Psoas muscle (tissue), 8 donors: ENCODE data around the gene RGS9BP. TPM values are rescaled to one million over a fixed set of nuclear protein-coding genes. Genes with fewer than 3 reads are reported as not detected.

Experiments
- ATAC-seq, 4 donors: fragments of 200-7000 bp; cut with Tn5 transposase; one replicate each; pipeline ENCODE4 v1.9.1; 2020; ENCODE audit warnings: moderate library complexity in 3 of 4, mild to moderate bottlenecking in 2 of 4
- DNase-seq, 2 donors: peaks; one replicate each; pipeline ENCODE4 v3.0.0-alpha.2; 2020
- H3K27ac ChIP-seq: fragments of 200-600 bp; one replicate; pipeline ENCODE4 v1.8.0; 2022
- H3K27me3 ChIP-seq, 3 donors: fragments of 200-600 bp in 1 of 3; one replicate each; pipeline versions ENCODE4 v1.6.1 to v1.8.0; 2013 to 2022; ENCODE audit warnings: low read length in 2 of 3, mild to moderate bottlenecking in 2 of 3, moderate library complexity in 1 of 3; ENCODE audit not compliant: insufficient read depth in 3 of 3
- H3K36me3 ChIP-seq, 2 donors: fragments of 200-600 bp in 1 of 2; one replicate each; pipeline versions ENCODE4 v1.6.1 to v1.8.0; 2013 to 2022; ENCODE audit warnings: low read depth in 1 of 2, mild to moderate bottlenecking in 1 of 2, moderate library complexity in 1 of 2; ENCODE audit not compliant: insufficient read depth in 1 of 2
- H3K4me1 ChIP-seq: fragments of 200-600 bp; one replicate; pipeline ENCODE4 v1.8.0; 2022
- H3K4me3 ChIP-seq: fragments of 200-600 bp; one replicate; pipeline ENCODE4 v1.8.0; 2022; ENCODE audit warnings: mild to moderate bottlenecking
- H3K9me3 ChIP-seq: fragments of 200-600 bp; one replicate; pipeline ENCODE4 v1.8.0; 2022
- WGBS, 3 donors: extraction: QIAGEN DNeasy Blood & Tissue Kit; methylation state at CpG; one replicate each; pipeline versions ENCODE4 v1.1.6 to v1.1.7; 2013; 5-methylcytosine and 5-hydroxymethylcytosine counted together
- intact Hi-C, 2 donors: fragments of 100-400 bp; cut with DNase I; formaldehyde crosslinking; loops; one replicate each; pipeline versions ENCODE4 v1.11.0 to v1.14.2; 2022
- polyA plus RNA-seq, 3 donors: library from polyadenylated mRNA; stranded (reverse); fragments of 200-250 nt; gene quantifications; one replicate each; pipeline ENCODE4 v1.2.3, GENCODE V29; 2013
- total RNA-seq, 4 donors: library from RNA; stranded (reverse); fragmentation: NEBNext Ultra II Directional in 2 of 4; extraction: Animal tissue kit (Norgen Biotek cat#: 25700) in 2 of 4; gene quantifications; one replicate each; pipeline versions ENCODE4 v1.2.1 to v1.2.4, GENCODE V29; 2021 to 2023
- TF ChIP-seq, protein P1 (sequence below): fragments of 200-600 bp; IDR thresholded peaks from one replicate; pipeline ENCODE4 v1.8.0; 2022; ENCODE audit warnings: antibody characterized with exemption
- donor health status: healthy with polysubstance abuse.
- donor health status: DM: no; HTN: no; CAD: no; lungs with moderate emphysema.
- donor health status: Bipolar disorder and iron deficiency.
- donor health status: healthy.
- donor health status: DM: yes; HTN: yes; CAD: no.
- donor health status: DM: no; HTN: no; CAD: no.
- donor health status: DM: no; HTN: no; CAD: no.
- donor health status: DM: yes; HTN: yes; CAD: no.

RGS9BP gene
- total and polyA plus RNA-seq, 7 donors = 0.10 to 8.2 (median 3.8) TPM

DNA sequence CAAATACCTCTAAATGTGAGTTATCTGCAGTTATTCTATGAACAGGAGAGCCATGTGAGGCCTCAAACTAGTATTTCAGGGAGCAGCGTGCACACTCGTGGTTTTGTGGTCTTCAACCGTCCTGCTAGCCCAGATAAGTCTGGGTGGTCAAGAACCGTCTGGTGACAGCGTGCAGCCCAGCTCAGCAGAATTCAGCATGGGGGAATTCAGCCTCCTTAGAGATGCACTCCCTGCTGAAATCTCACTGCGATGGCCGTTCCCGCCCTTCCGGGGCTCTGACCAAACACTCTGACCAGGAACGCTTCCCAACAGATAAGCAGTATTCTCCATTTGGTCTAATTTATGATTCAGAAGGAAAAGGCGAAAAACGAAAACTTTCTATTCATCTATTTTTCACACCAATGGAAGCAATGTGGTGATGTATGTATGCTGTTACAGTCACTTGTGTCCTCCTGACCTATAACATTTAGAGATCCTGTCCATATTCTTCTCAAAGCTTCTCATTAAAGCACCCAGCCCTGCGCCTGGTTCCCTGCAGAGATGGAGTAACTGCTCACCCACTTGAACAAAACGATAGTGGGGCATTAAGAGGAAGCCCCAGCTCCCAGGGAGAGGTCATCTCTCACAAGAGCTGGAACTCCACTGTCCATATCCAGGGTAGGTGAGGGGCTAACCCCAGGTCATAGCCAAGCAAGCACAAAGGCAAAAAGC, 3.6 kb upstream of the RGS9BP start:
- H3K4me1 ChIP-seq = peaks cover 36% of the 10 kb centered on the region
- TF ChIP-seq, protein P1, sequence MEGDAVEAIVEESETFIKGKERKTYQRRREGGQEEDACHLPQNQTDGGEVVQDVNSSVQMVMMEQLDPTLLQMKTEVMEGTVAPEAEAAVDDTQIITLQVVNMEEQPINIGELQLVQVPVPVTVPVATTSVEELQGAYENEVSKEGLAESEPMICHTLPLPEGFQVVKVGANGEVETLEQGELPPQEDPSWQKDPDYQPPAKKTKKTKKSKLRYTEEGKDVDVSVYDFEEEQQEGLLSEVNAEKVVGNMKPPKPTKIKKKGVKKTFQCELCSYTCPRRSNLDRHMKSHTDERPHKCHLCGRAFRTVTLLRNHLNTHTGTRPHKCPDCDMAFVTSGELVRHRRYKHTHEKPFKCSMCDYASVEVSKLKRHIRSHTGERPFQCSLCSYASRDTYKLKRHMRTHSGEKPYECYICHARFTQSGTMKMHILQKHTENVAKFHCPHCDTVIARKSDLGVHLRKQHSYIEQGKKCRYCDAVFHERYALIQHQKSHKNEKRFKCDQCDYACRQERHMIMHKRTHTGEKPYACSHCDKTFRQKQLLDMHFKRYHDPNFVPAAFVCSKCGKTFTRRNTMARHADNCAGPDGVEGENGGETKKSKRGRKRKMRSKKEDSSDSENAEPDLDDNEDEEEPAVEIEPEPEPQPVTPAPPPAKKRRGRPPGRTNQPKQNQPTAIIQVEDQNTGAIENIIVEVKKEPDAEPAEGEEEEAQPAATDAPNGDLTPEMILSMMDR = no peak
- no peaks in the 10 kb centered on the region for H3K9me3 ChIP-seq
- ATAC-seq (no peak), DNase-seq (peak in 1 of 2 donors; percentile 19)
- peaks cover 0 to 3% (median 0%) of the 10 kb centered on the region in 3 donors for H3K27me3 ChIP-seq
- H3K4me3 ChIP-seq = no peak overlapping the region
- whole genome bisulfite sequencing, 3 donors = 73 to 85% (median 76%) methylated on average over 14 of the region's 14 CpGs
- intact Hi-C loops = loop anchor here in 1 of 2 donors (10.0 kb wide), 2 partner anchors 87 to 267 kb away; partner anchors contain the start of genes DPY19L3 and PDCD5
- peaks cover 0 to 5% of the 10 kb centered on the region in 2 donors for H3K36me3 ChIP-seq
- no peak overlapping the region for H3K27ac ChIP-seq

- H3K9me3 ChIP-seq = no peaks in the 10 kb centered on the region
- no peak overlapping the region for H3K27ac ChIP-seq
- peak overlapping the region; percentile 22 for H3K4me3 ChIP-seq
- ATAC-seq (no peak), DNase-seq (peak in 1 of 2 donors; percentile 34)
- 54 to 74% (median 65%) methylated on average over 3 of the region's 3 CpGs for WGBS, 3 donors
- intact Hi-C loops = loop anchor here in 1 of 2 donors (10.0 kb wide), 2 partner anchors 88 to 268 kb away; partner anchors contain the start of genes DPY19L3 and PDCD5
- no peaks in the 10 kb centered on the region for H3K36me3 ChIP-seq
- H3K27me3 ChIP-seq = peaks cover 0 to 3% (median 0%) of the 10 kb centered on the region in 3 donors
- H3K4me1 ChIP-seq = peaks cover 33% of the 10 kb centered on the region
- TF ChIP-seq, protein P1 = no peak
Measured at GRCh38 chr19:32672841-32673240, 2.8 kb upstream of the RGS9BP start.

DNA sequence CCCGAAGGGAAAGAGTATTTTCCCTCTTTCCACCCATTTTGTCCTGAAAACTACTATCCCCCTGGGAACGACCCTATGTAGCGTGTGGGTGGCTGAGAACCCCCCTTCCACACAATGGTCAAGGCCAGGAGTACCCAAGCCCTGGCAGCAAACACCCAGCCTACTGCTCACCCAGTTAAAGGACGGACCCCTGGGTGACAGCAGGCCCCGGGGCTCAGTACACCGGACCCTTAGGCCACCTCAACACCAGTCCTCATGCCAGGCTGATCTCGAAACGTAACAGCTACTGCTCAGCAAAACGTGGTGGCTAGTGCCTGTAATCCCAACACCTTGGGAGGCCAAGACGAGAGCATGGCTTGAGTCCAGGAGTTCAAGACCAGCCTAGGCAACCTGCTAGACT, 2.1 kb upstream of the RGS9BP start:
- WGBS, 3 donors = 65 to 84% (median 69%) methylated on average over 10 of the region's 10 CpGs
- no peaks in the 10 kb centered on the region for H3K9me3 ChIP-seq
- intact Hi-C loops = loop anchor here in 1 of 2 donors (10.0 kb wide), 2 partner anchors 89 to 269 kb away; partner anchors contain the start of genes DPY19L3 and PDCD5
- no peaks in the 10 kb centered on the region for H3K36me3 ChIP-seq
- no peak for ATAC-seq
- H3K4me1 ChIP-seq = peaks cover 30% of the 10 kb centered on the region
- no peak overlapping the region for H3K27ac ChIP-seq
- peaks cover 0 to 3% (median 0%) of the 10 kb centered on the region in 3 donors for H3K27me3 ChIP-seq
- peak overlapping the region; percentile 99 for H3K4me3 ChIP-seq
- DNase-seq = peak in 1 of 2 donors; percentile 36
- TF ChIP-seq, protein P1 = no peak

DNA sequence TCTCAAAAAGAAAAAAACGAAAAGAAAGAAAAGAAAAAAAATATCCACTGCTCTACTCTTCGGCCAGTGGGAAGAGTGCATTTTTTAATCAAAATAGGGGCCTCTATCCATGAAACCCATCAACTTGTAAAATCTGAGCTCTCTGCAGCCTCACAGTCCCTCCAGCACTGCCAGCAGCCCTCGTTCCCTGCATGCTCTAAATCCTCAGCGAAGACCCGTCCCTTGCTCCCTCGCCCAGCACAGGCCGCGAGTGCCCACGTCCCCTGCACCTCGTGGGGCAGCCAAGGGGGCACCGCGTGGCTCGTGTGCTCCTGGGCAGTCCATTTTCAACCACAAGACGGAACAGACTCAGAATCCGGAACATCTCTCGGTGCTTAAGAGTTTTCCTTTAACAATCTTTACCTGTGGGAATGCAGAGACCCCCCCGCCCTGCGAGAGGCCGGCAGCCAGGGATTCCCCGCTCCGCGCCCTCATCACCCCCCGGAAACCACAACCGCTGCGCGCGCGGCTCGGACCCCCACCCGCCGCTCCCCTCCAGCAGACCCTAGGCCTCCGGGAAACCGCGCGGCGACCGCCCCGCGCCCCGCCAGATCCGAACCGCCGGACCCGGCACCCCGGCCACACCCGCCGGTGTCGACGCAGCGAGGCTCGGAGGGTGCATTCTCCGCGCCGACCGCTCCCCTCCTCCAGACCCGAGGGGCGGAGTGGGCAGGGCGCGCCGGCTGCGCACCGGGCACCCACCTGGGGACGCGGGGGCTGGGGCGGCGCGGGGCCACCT, 1.3 kb upstream of the RGS9BP start:
- intact Hi-C loops = loop anchor here in 1 of 2 donors (10.0 kb wide), 2 partner anchors 90 to 270 kb away; partner anchors contain the start of genes DPY19L3 and PDCD5

More for the DNA sequence above, 1.3 kb upstream of the RGS9BP start:
- 2 to 3% (median 2%) methylated on average over 47 to 67 of the region's 67 CpGs for WGBS, 3 donors
- H3K4me1 ChIP-seq = peaks cover 29% of the 10 kb centered on the region
- H3K9me3 ChIP-seq = no peaks in the 10 kb centered on the region
- no peaks in the 10 kb centered on the region for H3K36me3 ChIP-seq
- TF ChIP-seq, protein P1 = no peak
- DNase-seq (no peak), ATAC-seq (no peak)
- peak overlapping the region; percentile 99 for H3K4me3 ChIP-seq
- H3K27me3 ChIP-seq = peaks cover 0 to 3% (median 0%) of the 10 kb centered on the region in 3 donors
- H3K27ac ChIP-seq = peak overlapping the region; percentile 96
